Natural killer cell (primary cell): Measurements from ENCODE around the gene PPP4C. TPM values are rescaled to one million over a fixed set of nuclear protein-coding genes. Genes with fewer than 3 reads are reported as not detected.

Experiments used
- ATAC-seq, 3 donors: fragments of 150-1000 bp in 2 of 3; fragments of 200-7000 bp in 1 of 3; cut with Tn5 transposase; 1 replicate in 1 of 3; 2 replicates in 2 of 3; pipeline ENCODE4 v1.10.0; 2021; ENCODE audit warnings: mild to moderate bottlenecking in 2 of 3, moderate library complexity in 2 of 3
- DNase-seq, 2 donors: peaks; one replicate each; pipeline versions ENCODE4 v3.0.0 to v3.0.0-alpha.2; 2013 to 2021; ENCODE audit warnings: mixed read lengths in 1 of 2
- H3K27ac ChIP-seq: one replicate; pipeline ENCODE4 v1.5.1; 2013; ENCODE audit warnings: mild to moderate bottlenecking, low read length
- H3K27me3 ChIP-seq: one replicate; pipeline ENCODE4 v1.6.1; 2013; ENCODE audit warnings: low read length; ENCODE audit not compliant: control insufficient read depth, insufficient read depth
- H3K36me3 ChIP-seq: one replicate; pipeline ENCODE4 v1.6.1; 2013; ENCODE audit warnings: low read length; ENCODE audit not compliant: control insufficient read depth, insufficient read depth
- H3K4me1 ChIP-seq: one replicate; pipeline ENCODE4 v1.6.1; 2013; ENCODE audit warnings: low read length; ENCODE audit not compliant: control insufficient read depth, insufficient read depth
- H3K4me3 ChIP-seq: one replicate; pipeline ENCODE4 v1.5.1; 2013; ENCODE audit warnings: low read length
- H3K9me3 ChIP-seq: one replicate; pipeline ENCODE4 v1.6.1; 2013; ENCODE audit warnings: low read length; ENCODE audit not compliant: control insufficient read depth, insufficient read depth
- H3K27ac Mint-ChIP-seq, 2 donors: one replicate each; pipeline ENCODE4 v1.8.0; 2022; ENCODE audit warnings: mild to moderate bottlenecking in 2 of 2, mixed read lengths in 2 of 2, moderate library complexity in 1 of 2
- H3K27me3 Mint-ChIP-seq, 2 donors: one replicate each; pipeline ENCODE4 v1.8.0; 2022; ENCODE audit warnings: low read depth in 2 of 2, mixed read lengths in 2 of 2
- H3K36me3 Mint-ChIP-seq: one replicate; pipeline ENCODE4 v1.8.0; 2022; ENCODE audit warnings: mixed read lengths
- H3K4me1 Mint-ChIP-seq, 2 donors: one replicate each; pipeline ENCODE4 v1.8.0; 2022; ENCODE audit warnings: mixed read lengths in 2 of 2
- H3K4me3 Mint-ChIP-seq: one replicate; pipeline ENCODE4 v1.8.0; 2022; ENCODE audit warnings: mild to moderate bottlenecking, moderate library complexity, mixed read lengths
- H3K9me3 Mint-ChIP-seq, 2 donors: one replicate each; pipeline ENCODE4 v1.8.0; 2022; ENCODE audit warnings: mixed read lengths in 2 of 2
- CTCF ChIP-seq: fragments of 200-600 bp; IDR thresholded peaks from one replicate; pipeline ENCODE4 v1.8.0; 2022; ENCODE audit warnings: antibody characterized with exemption
- WGBS: methylation state at CpG from one replicate; pipeline ENCODE4 v1.1.7; 2013; ENCODE audit warnings: missing lambda C conversion rate; ENCODE audit not compliant: insufficient coverage; 5-methylcytosine and 5-hydroxymethylcytosine counted together
- intact Hi-C: fragments of 100-400 bp; cut with micrococcal nuclease; formaldehyde crosslinking; loops from one replicate; pipeline ENCODE4 v1.14.2; 2022
- total RNA-seq, 4 donors: library from RNA; stranded (reverse); fragments of 120-200 nt in 1 of 4; gene quantifications; one replicate each; pipeline versions ENCODE4 v1.2.3 to v1.2.4, GENCODE V29; 2013 to 2022

The PPP4C gene
- total RNA-seq, 3 donors from 2014 or later (not counting 1 experiment from before 2014, with no cell fraction given) = 119 to 132 (median 130) TPM

- no peak overlapping the region for H3K4me3 Mint-ChIP-seq
These were observed 29.2 kb upstream of the PPP4C start for GRCh38 chr16:30046588-30046987.

GRCh38 chr16:30049871-30050270 lies 25.9 kb upstream of the PPP4C start:
- TF ChIP-seq CTCF = no peak
- Mint-ChIP-seq H3K36me3 (no peaks in the 10 kb centered on the region), H3K9me3 (no peaks in the 10 kb centered on the region), H3K27me3 (no peaks in the 10 kb centered on the region), H3K4me1 (peaks cover 0 to 26% of the 10 kb centered on the region in 2 donors), H3K27ac (peak overlapping the region in 1 of 2 donors; percentile 1), H3K4me3 (no peak overlapping the region)
- Histone ChIP-seq H3K4me1 (peaks cover 14% of the 10 kb centered on the region), H3K27ac (no peak overlapping the region), H3K4me3 (no peak overlapping the region), H3K9me3 (no peaks in the 10 kb centered on the region), H3K36me3 (no peaks in the 10 kb centered on the region), H3K27me3 (no peaks in the 10 kb centered on the region)
- WGBS = 95% methylated on average over 8 of the region's 8 CpGs
- DNase-seq (no peak), ATAC-seq (no peak)
- intact Hi-C loops = no loop called here

More at GRCh38 chr16:30046588-30046987, 29.2 kb upstream of the PPP4C start:
- WGBS = 100% methylated on average over 1 of the region's 1 CpG
- intact Hi-C loops = no loop called here
- no peak for TF ChIP-seq CTCF
- H3K27ac ChIP-seq = no peak overlapping the region
- Mint-ChIP-seq H3K27ac (no peak overlapping the region), H3K4me1 (peaks cover 0 to 9% of the 10 kb centered on the region in 2 donors), H3K27me3 (no peaks in the 10 kb centered on the region), H3K36me3 (no peaks in the 10 kb centered on the region), H3K9me3 (no peaks in the 10 kb centered on the region)
- no peak overlapping the region for H3K4me3 ChIP-seq
- ATAC-seq = no peak
- no peaks in the 10 kb centered on the region for H3K27me3 ChIP-seq
- no peaks in the 10 kb centered on the region for H3K9me3 ChIP-seq
- DNase-seq = no peak
- no peaks in the 10 kb centered on the region for H3K36me3 ChIP-seq
- H3K4me1 ChIP-seq = no peaks in the 10 kb centered on the region

- Histone ChIP-seq H3K27ac (no peak overlapping the region), H3K27me3 (no peaks in the 10 kb centered on the region), H3K4me3 (no peak overlapping the region), H3K4me1 (peaks cover 14% of the 10 kb centered on the region), H3K36me3 (no peaks in the 10 kb centered on the region), H3K9me3 (no peaks in the 10 kb centered on the region)
- intact Hi-C loops = no loop called here
- ATAC-seq = no peak
- Mint-ChIP-seq H3K27me3 (no peaks in the 10 kb centered on the region), H3K27ac (peak overlapping the region in 1 of 2 donors; percentile 29), H3K4me3 (peak overlapping the region; percentile 74), H3K9me3 (no peaks in the 10 kb centered on the region), H3K4me1 (peaks cover 0 to 22% of the 10 kb centered on the region in 2 donors), H3K36me3 (no peaks in the 10 kb centered on the region)
- DNase-seq = no peak
- 94% methylated on average over 3 of the region's 3 CpGs for WGBS
- TF ChIP-seq CTCF = no peak
These were observed 24.3 kb upstream of the PPP4C start for GRCh38 chr16:30051518-30051917.
